Osteoblast (primary cell): ENCODE results near the gene COPS3. TPM values are rescaled to one million over a fixed set of nuclear protein-coding genes. Genes with fewer than 3 reads are reported as not detected.

Source experiments
- DNase-seq: peaks from one replicate; pipeline ENCODE4 v3.0.0; 2011; ENCODE audit warnings: low spot score, mixed read lengths; ENCODE audit not compliant: insufficient read length; ENCODE audit errors: missing footprints
- H2AFZ ChIP-seq: 2 replicates; pipeline ENCODE4 v1.6.0; 2011; ENCODE audit warnings: mild to moderate bottlenecking, low read length
- H3K27ac ChIP-seq: 2 replicates; pipeline ENCODE4 v1.5.1; 2011; ENCODE audit warnings: mild to moderate bottlenecking, low read depth, low read length, moderate library complexity
- H3K27me3 ChIP-seq: 2 replicates; pipeline ENCODE4 v1.6.0; 2012; ENCODE audit warnings: mild to moderate bottlenecking, control low read depth, inconsistent platforms, low read length, moderate library complexity; ENCODE audit not compliant: insufficient read depth
- H3K36me3 ChIP-seq: 2 replicates; pipeline ENCODE4 v1.5.1; 2011; ENCODE audit warnings: mild to moderate bottlenecking, low read length, control low read depth, moderate library complexity; ENCODE audit not compliant: insufficient read depth
- H3K4me1 ChIP-seq: 2 replicates; pipeline ENCODE4 v1.5.1; 2011; ENCODE audit warnings: mild to moderate bottlenecking, low read length, control low read depth, moderate library complexity; ENCODE audit not compliant: insufficient read depth
- H3K4me2 ChIP-seq: 2 replicates; pipeline ENCODE4 v1.6.0; 2011; ENCODE audit warnings: mild to moderate bottlenecking, low read length; ENCODE audit not compliant: insufficient read depth
- H3K4me3 ChIP-seq: fragments of 200-600 bp; sonication (generic); 3 replicates; pipeline ENCODE4 v1.5.1; 2012; ENCODE audit warnings: mild to moderate bottlenecking, low read length, inconsistent platforms; ENCODE audit not compliant: insufficient read depth
- H3K79me2 ChIP-seq: 2 replicates; pipeline ENCODE4 v1.6.0; 2012; ENCODE audit warnings: mild to moderate bottlenecking, low read length, control low read depth, inconsistent platforms; ENCODE audit not compliant: insufficient read depth
- H3K9me3 ChIP-seq: 2 replicates; pipeline ENCODE4 v1.5.1; 2011; ENCODE audit warnings: low read depth, low read length, control low read depth
- H4K20me1 ChIP-seq: 2 replicates; pipeline ENCODE4 v1.6.0; 2012; ENCODE audit warnings: mild to moderate bottlenecking, low read length, control low read depth; ENCODE audit not compliant: insufficient read depth
- CTCF ChIP-seq: IDR thresholded peaks from 2 replicates; pipeline ENCODE4 v1.5.1; 2011; ENCODE audit warnings: mild to moderate bottlenecking, low read depth, low read length, moderate library complexity; ENCODE audit errors: extremely low read depth
- total RNA-seq: library from RNA; depleted of rRNA; stranded (reverse); fragments of >200 nt; gene quantifications from 2 replicates; pipeline ENCODE4 v1.2.3, GENCODE V29; 2012

The COPS3 gene
- total RNA-seq, 1 donor, result 78.5 TPM

GRCh38 chr17:17216776-17217175, 64.3 kb downstream of the COPS3 start:
- Histone ChIP-seq H3K27me3 (no peaks in the 10 kb centered on the region), H3K4me1 (no peaks in the 10 kb centered on the region), H3K4me2 (no peak overlapping the region), H4K20me1 (peaks cover 24% of the 10 kb centered on the region), H2AFZ (no peak overlapping the region), H3K27ac (no peak overlapping the region), H3K36me3 (peaks cover 81% of the 10 kb centered on the region), H3K9me3 (no peaks in the 10 kb centered on the region), H3K4me3 (no peak overlapping the region), H3K79me2 (peaks cover 33% of the 10 kb centered on the region)
- no peak for TF ChIP-seq CTCF
- peak; percentile 73 for DNase-seq

- Histone ChIP-seq H3K27ac (no peak overlapping the region), H4K20me1 (peaks cover 23% of the 10 kb centered on the region), H3K9me3 (no peaks in the 10 kb centered on the region), H3K4me2 (no peak overlapping the region), H3K4me1 (peaks cover under 1% of the 10 kb centered on the region), H3K79me2 (peaks cover 27% of the 10 kb centered on the region), H2AFZ (no peak overlapping the region), H3K36me3 (peaks cover 82% of the 10 kb centered on the region), H3K4me3 (no peak overlapping the region), H3K27me3 (no peaks in the 10 kb centered on the region)
- DNase-seq, result peak; percentile 38
- TF ChIP-seq CTCF, result no peak
Measured at GRCh38 chr17:17216236-17216635, 64.8 kb downstream of the COPS3 start.

DNA sequence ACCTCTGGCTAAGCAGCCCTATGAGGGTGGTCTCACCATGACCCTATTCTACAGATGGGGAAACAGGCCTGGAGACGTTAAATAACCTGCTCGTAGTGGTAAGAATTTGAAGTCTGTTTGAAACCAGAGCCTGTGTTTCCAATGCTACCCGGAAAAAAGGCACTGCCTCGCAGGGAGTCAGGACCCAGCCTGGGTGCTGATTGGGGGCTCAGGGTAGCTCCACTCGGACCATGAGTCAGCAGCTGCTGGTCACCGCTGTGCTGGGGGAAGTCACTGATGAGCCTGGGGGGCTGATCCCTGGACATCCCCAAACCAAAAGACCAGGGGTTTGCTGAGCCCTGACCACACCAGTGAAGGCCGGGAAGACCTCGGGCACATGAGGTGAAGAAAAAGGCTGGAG, 65.5 kb downstream of the COPS3 start:
- peaks cover 78% of the 10 kb centered on the region for H3K36me3 ChIP-seq
- peak; percentile 58 for DNase-seq

More for the DNA sequence above, 65.5 kb downstream of the COPS3 start:
- Histone ChIP-seq H3K79me2 (peaks cover 21% of the 10 kb centered on the region), H3K4me1 (peaks cover 4% of the 10 kb centered on the region), H3K4me2 (no peak overlapping the region), H3K27me3 (no peaks in the 10 kb centered on the region), H3K9me3 (no peaks in the 10 kb centered on the region), H3K27ac (no peak overlapping the region), H3K4me3 (no peak overlapping the region), H2AFZ (no peak overlapping the region), H4K20me1 (peaks cover 22% of the 10 kb centered on the region)
- TF ChIP-seq CTCF, result no peak
